ENCODE results near the gene MED14. TPM values are rescaled to one million over a fixed set of nuclear protein-coding genes. Genes with fewer than 3 reads are reported as not detected.
A peak's percentile ranks its signal among the peaks of the same experiment; 100 is the strongest.

MED14 gene
- total and polyA plus RNA-seq, 10 of the 15 experiments (the other 5 are each of a cell fraction or from before 2014, with no cell fraction given): 8.8 to 99.4 (median 29.4) TPM

DNA sequence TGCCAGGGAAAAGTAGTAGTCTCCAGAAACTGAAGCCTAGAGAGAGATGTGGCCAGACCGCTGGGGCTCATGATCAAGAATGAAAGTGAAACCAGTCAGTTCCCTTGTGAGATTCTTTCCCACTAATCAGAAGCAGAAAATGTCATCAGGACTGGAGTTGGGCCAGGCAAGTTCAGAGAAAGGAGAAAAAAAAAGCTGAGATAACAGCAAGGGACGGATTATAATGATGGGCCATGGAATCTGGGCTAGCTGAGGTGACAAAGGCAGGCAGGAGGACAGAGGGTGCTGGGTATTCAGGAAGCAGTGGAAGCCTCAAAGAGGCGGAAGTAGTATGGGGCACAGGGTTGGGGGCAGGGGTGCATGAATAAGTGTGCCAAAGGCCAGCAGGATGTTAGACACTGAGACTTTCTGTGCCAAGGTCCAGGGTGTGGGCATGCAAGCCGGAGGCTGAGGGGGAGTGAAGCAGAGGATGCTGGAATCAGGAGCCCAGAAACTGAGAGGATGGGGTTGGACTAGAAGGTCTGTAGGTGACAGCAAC lies 90.5 kb downstream of the MED14 start (continued):
- TF ChIP-seq IRF4 (IDR thresholded peaks at IDR 0.05; ENCODE audit: low read depth, low read length): peak; percentile 31; the same call in 1 of the 2 replicates
- TF ChIP-seq MEF2B (IDR thresholded peaks at IDR 0.05; ENCODE audit: partially characterized antibody, poor library complexity, severe bottlenecking): peak; percentile 77
- peak; percentile 61; the same call in 1 of the 2 replicates for TF ChIP-seq SPI1 (IDR thresholded peaks at IDR 0.05; ENCODE audit: borderline replicate concordance, insufficient read depth, low read depth, low read length)
- no peak for TF ChIP-seq TARDBP (IDR thresholded peaks at IDR 0.05; ENCODE audit: borderline replicate concordance)
- TF ChIP-seq, protein P1, sequence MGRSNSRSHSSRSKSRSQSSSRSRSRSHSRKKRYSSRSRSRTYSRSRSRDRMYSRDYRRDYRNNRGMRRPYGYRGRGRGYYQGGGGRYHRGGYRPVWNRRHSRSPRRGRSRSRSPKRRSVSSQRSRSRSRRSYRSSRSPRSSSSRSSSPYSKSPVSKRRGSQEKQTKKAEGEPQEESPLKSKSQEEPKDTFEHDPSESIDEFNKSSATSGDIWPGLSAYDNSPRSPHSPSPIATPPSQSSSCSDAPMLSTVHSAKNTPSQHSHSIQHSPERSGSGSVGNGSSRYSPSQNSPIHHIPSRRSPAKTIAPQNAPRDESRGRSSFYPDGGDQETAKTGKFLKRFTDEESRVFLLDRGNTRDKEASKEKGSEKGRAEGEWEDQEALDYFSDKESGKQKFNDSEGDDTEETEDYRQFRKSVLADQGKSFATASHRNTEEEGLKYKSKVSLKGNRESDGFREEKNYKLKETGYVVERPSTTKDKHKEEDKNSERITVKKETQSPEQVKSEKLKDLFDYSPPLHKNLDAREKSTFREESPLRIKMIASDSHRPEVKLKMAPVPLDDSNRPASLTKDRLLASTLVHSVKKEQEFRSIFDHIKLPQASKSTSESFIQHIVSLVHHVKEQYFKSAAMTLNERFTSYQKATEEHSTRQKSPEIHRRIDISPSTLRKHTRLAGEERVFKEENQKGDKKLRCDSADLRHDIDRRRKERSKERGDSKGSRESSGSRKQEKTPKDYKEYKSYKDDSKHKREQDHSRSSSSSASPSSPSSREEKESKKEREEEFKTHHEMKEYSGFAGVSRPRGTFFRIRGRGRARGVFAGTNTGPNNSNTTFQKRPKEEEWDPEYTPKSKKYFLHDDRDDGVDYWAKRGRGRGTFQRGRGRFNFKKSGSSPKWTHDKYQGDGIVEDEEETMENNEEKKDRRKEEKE (IDR thresholded peaks at IDR 0.05): no peak
- TF ChIP-seq, protein P2, sequence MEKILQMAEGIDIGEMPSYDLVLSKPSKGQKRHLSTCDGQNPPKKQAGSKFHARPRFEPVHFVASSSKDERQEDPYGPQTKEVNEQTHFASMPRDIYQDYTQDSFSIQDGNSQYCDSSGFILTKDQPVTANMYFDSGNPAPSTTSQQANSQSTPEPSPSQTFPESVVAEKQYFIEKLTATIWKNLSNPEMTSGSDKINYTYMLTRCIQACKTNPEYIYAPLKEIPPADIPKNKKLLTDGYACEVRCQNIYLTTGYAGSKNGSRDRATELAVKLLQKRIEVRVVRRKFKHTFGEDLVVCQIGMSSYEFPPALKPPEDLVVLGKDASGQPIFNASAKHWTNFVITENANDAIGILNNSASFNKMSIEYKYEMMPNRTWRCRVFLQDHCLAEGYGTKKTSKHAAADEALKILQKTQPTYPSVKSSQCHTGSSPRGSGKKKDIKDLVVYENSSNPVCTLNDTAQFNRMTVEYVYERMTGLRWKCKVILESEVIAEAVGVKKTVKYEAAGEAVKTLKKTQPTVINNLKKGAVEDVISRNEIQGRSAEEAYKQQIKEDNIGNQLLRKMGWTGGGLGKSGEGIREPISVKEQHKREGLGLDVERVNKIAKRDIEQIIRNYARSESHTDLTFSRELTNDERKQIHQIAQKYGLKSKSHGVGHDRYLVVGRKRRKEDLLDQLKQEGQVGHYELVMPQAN (conservative IDR thresholded peaks at IDR 0.05): 0 out of 2 replicates have a peak, but pooled peaks have one; percentile 18
- TF ChIP-seq HDGF (IDR thresholded peaks at IDR 0.05): peak; percentile 93
- peak in 1 of 2 experiments; percentile 25; a peak in 1 of 4 replicates for TF ChIP-seq BHLHE40 (IDR thresholded peaks at IDR 0.05; ENCODE audit: borderline replicate concordance in 1 of 2, low read depth in 2 of 2, low read length in 1 of 2)
- TF ChIP-seq, protein P3, sequence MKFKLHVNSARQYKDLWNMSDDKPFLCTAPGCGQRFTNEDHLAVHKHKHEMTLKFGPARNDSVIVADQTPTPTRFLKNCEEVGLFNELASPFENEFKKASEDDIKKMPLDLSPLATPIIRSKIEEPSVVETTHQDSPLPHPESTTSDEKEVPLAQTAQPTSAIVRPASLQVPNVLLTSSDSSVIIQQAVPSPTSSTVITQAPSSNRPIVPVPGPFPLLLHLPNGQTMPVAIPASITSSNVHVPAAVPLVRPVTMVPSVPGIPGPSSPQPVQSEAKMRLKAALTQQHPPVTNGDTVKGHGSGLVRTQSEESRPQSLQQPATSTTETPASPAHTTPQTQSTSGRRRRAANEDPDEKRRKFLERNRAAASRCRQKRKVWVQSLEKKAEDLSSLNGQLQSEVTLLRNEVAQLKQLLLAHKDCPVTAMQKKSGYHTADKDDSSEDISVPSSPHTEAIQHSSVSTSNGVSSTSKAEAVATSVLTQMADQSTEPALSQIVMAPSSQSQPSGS (IDR thresholded peaks at IDR 0.05; ENCODE audit: low read length): peak; percentile 57; the same call in 1 of the 2 replicates
- TF ChIP-seq RUNX3 (IDR thresholded peaks at IDR 0.05; ENCODE audit: low read length): peak; percentile 75
- TF ChIP-seq EP300 (IDR thresholded peaks at IDR 0.05; ENCODE audit: borderline replicate concordance in 1 of 2, control insufficient read depth in 1 of 2, low read depth in 2 of 2, low read length in 2 of 2): peak in 1 of 2 experiments; percentile 55; a peak in 1 of 4 replicates
- peak; percentile 78 for TF ChIP-seq TAF1 (IDR thresholded peaks at IDR 0.05; ENCODE audit: borderline replicate concordance, low read depth, low read length)
- TF ChIP-seq BRCA1 (IDR thresholded peaks at IDR 0.05; ENCODE audit: low read depth, low read length): no peak
- TF ChIP-seq NFIC (IDR thresholded peaks at IDR 0.05; ENCODE audit: low read depth, low read length): peak; percentile 72; the same call in 1 of the 2 replicates
- TF ChIP-seq ATF7 (IDR thresholded peaks at IDR 0.05; ENCODE audit: low read depth): peak; percentile 76
- TF ChIP-seq, protein P4, sequence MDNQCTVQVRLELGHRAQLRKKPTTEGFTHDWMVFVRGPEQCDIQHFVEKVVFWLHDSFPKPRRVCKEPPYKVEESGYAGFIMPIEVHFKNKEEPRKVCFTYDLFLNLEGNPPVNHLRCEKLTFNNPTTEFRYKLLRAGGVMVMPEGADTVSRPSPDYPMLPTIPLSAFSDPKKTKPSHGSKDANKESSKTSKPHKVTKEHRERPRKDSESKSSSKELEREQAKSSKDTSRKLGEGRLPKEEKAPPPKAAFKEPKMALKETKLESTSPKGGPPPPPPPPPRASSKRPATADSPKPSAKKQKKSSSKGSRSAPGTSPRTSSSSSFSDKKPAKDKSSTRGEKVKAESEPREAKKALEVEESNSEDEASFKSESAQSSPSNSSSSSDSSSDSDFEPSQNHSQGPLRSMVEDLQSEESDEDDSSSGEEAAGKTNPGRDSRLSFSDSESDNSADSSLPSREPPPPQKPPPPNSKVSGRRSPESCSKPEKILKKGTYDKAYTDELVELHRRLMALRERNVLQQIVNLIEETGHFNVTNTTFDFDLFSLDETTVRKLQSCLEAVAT (IDR thresholded peaks at IDR 0.05): peak; percentile 80; the same call in 1 of the 2 replicates
- TF ChIP-seq, protein P5, sequence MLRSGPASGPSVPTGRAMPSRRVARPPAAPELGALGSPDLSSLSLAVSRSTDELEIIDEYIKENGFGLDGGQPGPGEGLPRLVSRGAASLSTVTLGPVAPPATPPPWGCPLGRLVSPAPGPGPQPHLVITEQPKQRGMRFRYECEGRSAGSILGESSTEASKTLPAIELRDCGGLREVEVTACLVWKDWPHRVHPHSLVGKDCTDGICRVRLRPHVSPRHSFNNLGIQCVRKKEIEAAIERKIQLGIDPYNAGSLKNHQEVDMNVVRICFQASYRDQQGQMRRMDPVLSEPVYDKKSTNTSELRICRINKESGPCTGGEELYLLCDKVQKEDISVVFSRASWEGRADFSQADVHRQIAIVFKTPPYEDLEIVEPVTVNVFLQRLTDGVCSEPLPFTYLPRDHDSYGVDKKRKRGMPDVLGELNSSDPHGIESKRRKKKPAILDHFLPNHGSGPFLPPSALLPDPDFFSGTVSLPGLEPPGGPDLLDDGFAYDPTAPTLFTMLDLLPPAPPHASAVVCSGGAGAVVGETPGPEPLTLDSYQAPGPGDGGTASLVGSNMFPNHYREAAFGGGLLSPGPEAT (IDR thresholded peaks at IDR 0.05; ENCODE audit: low read depth): peak; percentile 86
- peak; percentile 66 for TF ChIP-seq DPF2 (IDR thresholded peaks at IDR 0.05)
- peak; percentile 78 for TF ChIP-seq MTA2 (IDR thresholded peaks at IDR 0.05; ENCODE audit: low read depth)

All from GM12878 (cell line).